ENCODE data around the gene AGRN. TPM values are rescaled to one million over a fixed set of nuclear protein-coding genes. Genes with fewer than 3 reads are reported as not detected.

AGRN gene
- total RNA-seq, 8 experiments from 2014 or later: 27.0 to 120 (median 64.2) TPM

GRCh38 chr1:978069-978834 is 41.7 kb upstream of the AGRN start:
- Histone ChIP-seq H3K4me3 (no peak overlapping the region), H3K4me1 (replicated peaks in 1 of 2) (peaks cover 0 to 17% of the 10 kb centered on the region in 2 donors), H3K27ac (no peak overlapping the region)
- no peak for ATAC-seq (replicated peaks in 6 of 8)
- WGBS, 10 experiments: 50 to 83% (median 80%) methylated on average over 1 of the region's 44 CpGs; no CpG with 5 or more reads in 7 of the 10 experiments
- in situ Hi-C loops (cut with MboI; ENCODE audit: low pct_unique_long_range_greater_than_20kb in 2 of 9, low sequenced_read_pairs in 9 of 9, unreplicated experiment in 9 of 9): no loop called here

GRCh38 chr1:978835-979743 is 40.8 kb upstream of the AGRN start:
- Histone ChIP-seq H3K4me3 (no peak overlapping the region), H3K4me1 (replicated peaks in 1 of 2) (peaks cover 0 to 19% of the 10 kb centered on the region in 2 donors), H3K27ac (no peak overlapping the region)
- 72 to 86% (median 80%) methylated on average over 3 to 13 of the region's 60 CpGs; no CpG with 5 or more reads in 5 of the 10 experiments for WGBS, 10 experiments
- in situ Hi-C loops (cut with MboI; ENCODE audit: low pct_unique_long_range_greater_than_20kb in 2 of 9, low sequenced_read_pairs in 9 of 9, unreplicated experiment in 9 of 9): no loop called here
- peak in 1 of 8 experiments; percentile 1 for ATAC-seq (replicated peaks in 6 of 8)

GRCh38 chr1:979744-980072 is 40.2 kb upstream of the AGRN start:
- in situ Hi-C loops (cut with MboI; ENCODE audit: low pct_unique_long_range_greater_than_20kb in 2 of 9, low sequenced_read_pairs in 9 of 9, unreplicated experiment in 9 of 9): no loop called here
- Histone ChIP-seq H3K27ac (no peak overlapping the region), H3K4me1 (replicated peaks in 1 of 2) (peaks cover 0 to 22% of the 10 kb centered on the region in 2 donors), H3K4me3 (no peak overlapping the region)
- no peak for ATAC-seq (replicated peaks in 6 of 8)
- 47 to 88% (median 77%) methylated on average over 2 to 9 of the region's 9 CpGs; no CpG with 5 or more reads in 5 of the 10 experiments for WGBS, 10 experiments

GRCh38 chr1:980137-980571 is 39.8 kb upstream of the AGRN start:
- in situ Hi-C loops (cut with MboI; ENCODE audit: low pct_unique_long_range_greater_than_20kb in 2 of 9, low sequenced_read_pairs in 9 of 9, unreplicated experiment in 9 of 9): no loop called here
- Histone ChIP-seq H3K27ac (no peak overlapping the region), H3K4me3 (no peak overlapping the region), H3K4me1 (replicated peaks in 1 of 2) (peaks cover 0 to 22% of the 10 kb centered on the region in 2 donors)
- 70 to 86% (median 80%) methylated on average over 2 to 4 of the region's 13 CpGs; no CpG with 5 or more reads in 7 of the 10 experiments for WGBS, 10 experiments
- ATAC-seq (replicated peaks in 6 of 8): no peak

GRCh38 chr1:980602-981395 is 39.1 kb upstream of the AGRN start:
- Histone ChIP-seq H3K27ac (peak overlapping the region in 1 of 2 donors; percentile 28), H3K4me3 (no peak overlapping the region), H3K4me1 (replicated peaks in 1 of 2) (peaks cover 0 to 20% of the 10 kb centered on the region in 2 donors)
- in situ Hi-C loops (cut with MboI; ENCODE audit: low pct_unique_long_range_greater_than_20kb in 2 of 9, low sequenced_read_pairs in 9 of 9, unreplicated experiment in 9 of 9): no loop called here
- WGBS, 10 experiments: 20 to 94% (median 58%) methylated on average over 1 to 20 of the region's 35 CpGs; no CpG with 5 or more reads in 6 of the 10 experiments
- ATAC-seq (replicated peaks in 6 of 8): peak in 7 of 8 experiments; percentile 7 to 53 (median 26)

GRCh38 chr1:981491-981954 is 38.4 kb upstream of the AGRN start:
- no peak overlapping the region for H3K4me3 ChIP-seq
- ATAC-seq (replicated peaks in 6 of 8): peak in 1 of 8 experiments; percentile 2
- H3K27ac ChIP-seq: no peak overlapping the region
- in situ Hi-C loops (cut with MboI; ENCODE audit: low pct_unique_long_range_greater_than_20kb in 2 of 9, low sequenced_read_pairs in 9 of 9, unreplicated experiment in 9 of 9): no loop called here
- peaks cover 0 to 14% of the 10 kb centered on the region in 2 donors for H3K4me1 ChIP-seq (replicated peaks in 1 of 2)
- WGBS, 10 experiments: 60 to 76% (median 65%) methylated on average over 2 to 14 of the region's 21 CpGs; no CpG with 5 or more reads in 5 of the 10 experiments

- 23 to 60% (median 41%) methylated on average over 2 to 17 of the region's 28 CpGs; no CpG with 5 or more reads in 4 of the 10 experiments for WGBS, 10 experiments
- ATAC-seq (replicated peaks in 6 of 8): peak in 1 of 8 experiments; percentile 1
- in situ Hi-C loops (cut with MboI; ENCODE audit: low pct_unique_long_range_greater_than_20kb in 2 of 9, low sequenced_read_pairs in 9 of 9, unreplicated experiment in 9 of 9): no loop called here
- peaks cover 0 to 14% of the 10 kb centered on the region in 2 donors for H3K4me1 ChIP-seq (replicated peaks in 1 of 2)
- peak within 1 kb of the TSS in 1 of 2 donors; percentile 28 for H3K27ac ChIP-seq
- H3K4me3 ChIP-seq: no peak within 1 kb of the TSS
These were observed 37.9 kb upstream of the AGRN start, which contains the start of gene PERM1 for GRCh38 chr1:981955-982558. PERM1 (minus strand) TSS chr1:982093; CDS start chr1:981029, 1,064 bp downstream.

- Histone ChIP-seq H3K4me3 (no peak overlapping the region), H3K4me1 (replicated peaks in 1 of 2) (peaks cover 0 to 14% of the 10 kb centered on the region in 2 donors), H3K27ac (no peak overlapping the region)
- 25 to 93% (median 57%) methylated on average over 2 to 13 of the region's 43 CpGs; no CpG with 5 or more reads in 1 of the 10 experiments for WGBS, 10 experiments
- in situ Hi-C loops (cut with MboI; ENCODE audit: low pct_unique_long_range_greater_than_20kb in 2 of 9, low sequenced_read_pairs in 9 of 9, unreplicated experiment in 9 of 9): no loop called here
- ATAC-seq (replicated peaks in 6 of 8): no peak
These were observed 37.0 kb upstream of the AGRN start for GRCh38 chr1:982765-983436.

GRCh38 chr1:983798-984475 is 36.0 kb upstream of the AGRN start:
- peaks cover 0 to 14% of the 10 kb centered on the region in 2 donors for H3K4me1 ChIP-seq (replicated peaks in 1 of 2)
- in situ Hi-C loops (cut with MboI; ENCODE audit: low pct_unique_long_range_greater_than_20kb in 2 of 9, low sequenced_read_pairs in 9 of 9, unreplicated experiment in 9 of 9): no loop called here
- ATAC-seq (replicated peaks in 6 of 8): peak; percentile 43 to 91 (median 68)
- H3K27ac ChIP-seq: no peak overlapping the region
- H3K4me3 ChIP-seq: peak overlapping the region; percentile 9 to 21 (median 17)
- 0 to 23% (median 2%) methylated on average over 1 to 15 of the region's 29 CpGs; no CpG with 5 or more reads in 3 of the 10 experiments for WGBS, 10 experiments

GRCh38 chr1:984476-984814 is 35.5 kb upstream of the AGRN start:
- in situ Hi-C loops (cut with MboI; ENCODE audit: low pct_unique_long_range_greater_than_20kb in 2 of 9, low sequenced_read_pairs in 9 of 9, unreplicated experiment in 9 of 9): no loop called here
- ATAC-seq (replicated peaks in 6 of 8): peak in 2 of 8 experiments; percentile 20 to 53
- 0 to 68% (median 36%) methylated on average over 1 to 12 of the region's 12 CpGs; no CpG with 5 or more reads in 1 of the 10 experiments for WGBS, 10 experiments

GRCh38 chr1:985126-985525 is 34.8 kb upstream of the AGRN start:
- in situ Hi-C loops (cut with MboI; ENCODE audit: low pct_unique_long_range_greater_than_20kb in 2 of 9, low sequenced_read_pairs in 9 of 9, unreplicated experiment in 9 of 9): no loop called here
- WGBS, 10 experiments: 40 to 80% (median 68%) methylated on average over 1 to 13 of the region's 13 CpGs; no CpG with 5 or more reads in 2 of the 10 experiments

More at GRCh38 chr1:984476-984814, 35.5 kb upstream of the AGRN start:
- Histone ChIP-seq H3K4me1 (replicated peaks in 1 of 2) (peaks cover 0 to 14% of the 10 kb centered on the region in 2 donors), H3K4me3 (peak overlapping the region; percentile 9 to 21 (median 17)), H3K27ac (no peak overlapping the region)

More at GRCh38 chr1:985126-985525, 34.8 kb upstream of the AGRN start:
- H3K27ac ChIP-seq: no peak overlapping the region
- peaks cover 0 to 14% of the 10 kb centered on the region in 2 donors for H3K4me1 ChIP-seq (replicated peaks in 1 of 2)
- ATAC-seq (replicated peaks in 6 of 8): no peak
- no peak overlapping the region for H3K4me3 ChIP-seq
